Panc1 (cell line): Measurements from ENCODE around the gene RUNX1. TPM values are rescaled to one million over a fixed set of nuclear protein-coding genes. Genes with fewer than 3 reads are reported as not detected.

Experiments used
- ATAC-seq: fragments of 200-7000 bp; cut with Tn5 transposase; 2 replicates; pipeline ENCODE4 v1.9.1; 2020; ENCODE audit warnings: mild to moderate bottlenecking, moderate library complexity
- BruUV-seq: library from RNA; stranded (reverse); fragments of 400-500 nt; replicated peaks from 2 replicates; lab custom pipeline; 2021; lab: Mats Ljungman, UMichigan
- CTCF ChIA-PET: fragments of 300-600 bp; sonication (Branson Sonifier 250); formaldehyde crosslinking; loops from one replicate; lab custom pipeline; 2022; ENCODE audit warnings: antibody characterized with exemption; lab: Charles Lee
- POLR2A ChIA-PET: fragments of 300-600 bp; sonication (Branson Sonifier 250); formaldehyde crosslinking; loops from one replicate; lab custom pipeline; 2022; ENCODE audit warnings: antibody characterized with exemption; lab: Charles Lee
- DNase-seq: peaks from one replicate; pipeline ENCODE4 v3.0.0-alpha.2; 2010; ENCODE audit warnings: low read depth, low spot score
- H3K27ac ChIP-seq: 2 replicates; pipeline ENCODE4 v1.5.1; 2011; ENCODE audit warnings: mild to moderate bottlenecking, low read length, inconsistent platforms
- H3K27me3 ChIP-seq: fragments of 200-500 bp; sonication (Bioruptor generic); 2 replicates; pipeline ENCODE4 v1.6.0; 2014; ENCODE audit warnings: low read length, inconsistent platforms; ENCODE audit not compliant: control insufficient read depth, insufficient read depth
- H3K36me3 ChIP-seq: fragments of 200-500 bp; sonication (Bioruptor generic); 2 replicates; pipeline ENCODE4 v1.5.1; 2014; ENCODE audit warnings: inconsistent platforms, mild to moderate bottlenecking, low read length, moderate library complexity; ENCODE audit not compliant: control insufficient read depth, insufficient read depth
- H3K4me1 ChIP-seq: 2 replicates; pipeline ENCODE4 v1.5.1; 2011; ENCODE audit warnings: inconsistent platforms, mild to moderate bottlenecking, low read length, moderate library complexity; ENCODE audit not compliant: control insufficient read depth, insufficient read depth
- H3K4me3 ChIP-seq, 2 experiments: 2 replicates each; pipeline ENCODE4 v1.5.1; 2011 to 2012; ENCODE audit warnings: low read depth in 2 of 2, low read length in 2 of 2, mild to moderate bottlenecking in 2 of 2, inconsistent platforms in 1 of 2, moderate library complexity in 1 of 2
- H3K9me3 ChIP-seq: fragments of 200-500 bp; sonication (Bioruptor generic); 2 replicates; pipeline ENCODE4 v1.5.1; 2014; ENCODE audit warnings: low read depth, mild to moderate bottlenecking, inconsistent platforms, low read length, moderate library complexity; ENCODE audit not compliant: control insufficient read depth, insufficient read depth
- CTCF ChIP-seq: fragments of 450-650 bp; IDR thresholded peaks from 2 replicates; pipeline ENCODE4 v1.5.1; 2017; ENCODE audit warnings: mild to moderate bottlenecking
- POLR2AphosphoS5 ChIP-seq: IDR thresholded peaks from 2 replicates; pipeline ENCODE4 v1.6.1; 2012; ENCODE audit warnings: mild to moderate bottlenecking, low read depth, low read length, moderate library complexity
- REST ChIP-seq, 2 experiments: IDR thresholded peaks; 2 replicates each; pipeline ENCODE4 v1.6.1; 2011 to 2012; ENCODE audit warnings: low read depth in 2 of 2, control low read depth in 1 of 2, low read length in 1 of 2, mild to moderate bottlenecking in 1 of 2, moderate library complexity in 1 of 2; ENCODE audit not compliant: insufficient read depth in 1 of 2
- SIN3A ChIP-seq: IDR thresholded peaks from 2 replicates; pipeline ENCODE4 v1.6.1; 2012; ENCODE audit warnings: low read depth, mild to moderate bottlenecking, low read length, moderate library complexity, borderline replicate concordance; ENCODE audit not compliant: insufficient read depth
- TCF7L2 ChIP-seq: IDR thresholded peaks from 2 replicates; pipeline ENCODE4 v1.6.1; 2011; ENCODE audit warnings: mild to moderate bottlenecking, low read depth, low read length, inconsistent platforms
- in situ Hi-C: cut with HindIII; loops from 2 replicates; pipeline ENCODE4 v1.10.0; 2016; ENCODE audit warnings: low sequenced_read_pairs, low pct_unique_long_range_greater_than_20kb
- intact Hi-C: fragments of 100-400 bp; cut with micrococcal nuclease; formaldehyde crosslinking; loops from one replicate; pipeline ENCODE4 v1.10.0; 2022; ENCODE audit not compliant: unreplicated experiment
- total RNA-seq: library from RNA; stranded (reverse); gene quantifications from one replicate; pipeline ENCODE4 v1.2.1, GENCODE V29; 2021; ENCODE audit not compliant: unreplicated experiment

The RUNX1 gene
- total RNA-seq, 1 experiment from 2014 or later: 22.4 TPM

DNA sequence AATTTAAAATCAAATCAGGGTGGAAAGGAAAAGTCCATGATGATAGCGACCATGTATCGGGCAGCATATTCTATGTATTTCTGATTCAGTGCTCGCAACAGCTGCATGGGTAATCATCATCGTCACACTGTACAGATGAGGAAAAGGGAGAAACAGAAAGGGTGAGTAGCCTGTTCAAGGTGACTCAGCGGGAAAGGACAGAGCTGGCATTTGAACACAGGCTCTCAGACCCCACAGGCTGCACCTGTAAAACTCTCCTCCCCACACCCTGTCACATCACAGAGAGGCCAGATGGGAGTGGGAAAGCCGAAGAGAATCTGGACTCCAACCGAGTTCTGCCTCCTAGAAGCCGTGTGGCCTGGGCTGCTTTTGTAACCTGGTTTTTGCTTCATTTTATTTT, 14.0 kb downstream of the RUNX1 start:
- H3K27me3 ChIP-seq: no peaks in the 10 kb centered on the region
- no peaks in the 10 kb centered on the region for H3K36me3 ChIP-seq
- H3K4me1 ChIP-seq: no peaks in the 10 kb centered on the region
- in situ Hi-C loops (no loop called here), intact Hi-C loops (no loop called here)
- no TSS peak for BruUV-seq
- no peak overlapping the region for H3K27ac ChIP-seq
- POLR2A ChIA-PET: no interaction called here
- H3K4me3 ChIP-seq: no peak overlapping the region
- CTCF ChIA-PET: no interaction called here
- TF ChIP-seq REST (IDR thresholded peaks at IDR 0.05; ENCODE audit: insufficient read depth in 1 of 2, low read depth in 2 of 2, low read length in 1 of 2): no peak
- no peak for TF ChIP-seq CTCF
- no peak for TF ChIP-seq SIN3A
- no peak for TF ChIP-seq TCF7L2
- no peak for TF ChIP-seq POLR2AphosphoS5
- DNase-seq (no peak), ATAC-seq (no peak)
- H3K9me3 ChIP-seq: no peaks in the 10 kb centered on the region

DNA sequence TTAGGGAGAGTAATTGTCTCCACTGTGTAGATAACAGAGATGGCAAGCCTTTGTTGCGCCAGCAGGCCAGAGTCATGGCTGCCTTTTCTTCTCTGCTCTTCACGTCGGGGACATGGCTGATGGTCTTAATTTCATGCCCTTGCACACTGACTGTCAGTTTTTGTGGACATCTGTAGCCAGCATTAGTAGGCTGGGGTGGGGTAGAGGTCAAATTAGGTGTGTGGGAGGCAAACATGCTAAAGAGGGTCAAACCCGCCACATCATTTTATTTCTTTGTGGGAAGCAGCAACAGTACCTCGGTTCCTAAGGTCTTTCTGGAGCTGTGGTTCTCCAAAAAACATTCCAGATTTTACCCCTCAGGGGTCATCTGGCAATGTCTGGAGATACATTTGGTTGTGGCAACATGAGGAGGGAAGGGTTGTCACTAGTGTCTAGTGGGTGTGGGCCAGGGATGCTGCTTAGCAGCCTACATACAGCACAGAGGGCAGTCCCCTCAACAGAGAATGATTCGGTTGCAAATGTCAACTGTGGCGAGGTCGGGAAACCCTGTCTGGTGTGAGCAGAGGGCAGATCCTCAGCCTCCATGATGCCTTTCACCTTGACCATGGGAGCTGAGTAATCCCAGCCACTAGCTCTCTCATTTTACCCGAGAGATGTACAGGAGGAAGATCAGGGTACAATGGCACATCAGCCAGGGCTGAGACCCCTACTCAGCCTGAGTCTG, 14.7 kb downstream of the RUNX1 start:
- CTCF ChIA-PET: no interaction called here
- ATAC-seq: no peak
- intact Hi-C loops: no loop called here
- no peak for TF ChIP-seq REST (IDR thresholded peaks at IDR 0.05; ENCODE audit: insufficient read depth in 1 of 2, low read depth in 2 of 2, low read length in 1 of 2)
- no peak for TF ChIP-seq TCF7L2
- TF ChIP-seq SIN3A: no peak
- TF ChIP-seq POLR2AphosphoS5: no peak
- no peak for TF ChIP-seq CTCF
- Histone ChIP-seq H3K27me3 (no peaks in the 10 kb centered on the region), H3K4me3 (no peak overlapping the region), H3K36me3 (no peaks in the 10 kb centered on the region), H3K9me3 (no peaks in the 10 kb centered on the region), H3K4me1 (no peaks in the 10 kb centered on the region), H3K27ac (no peak overlapping the region)
- POLR2A ChIA-PET: no interaction called here
- no peak for DNase-seq
- in situ Hi-C loops: no loop called here
- no TSS peak for BruUV-seq
